H9 (cell line): ENCODE measurements around the gene FIBP. TPM values are rescaled to one million over a fixed set of nuclear protein-coding genes. Genes with fewer than 3 reads are reported as not detected.

Experiments
- DNase-seq: peaks from one replicate; pipeline ENCODE4 v3.0.0-alpha.2; 2017
- H2AFZ ChIP-seq: one replicate; pipeline ENCODE4 v1.6.1; 2013; ENCODE audit warnings: mild to moderate bottlenecking, low read length, control low read depth, moderate library complexity
- H2AK5ac ChIP-seq: 2 replicates; pipeline ENCODE4 v1.6.1; 2013; ENCODE audit warnings: low read length, control low read depth, mixed read lengths; ENCODE audit not compliant: insufficient read length
- H2BK120ac ChIP-seq: one replicate; pipeline ENCODE4 v1.6.1; 2013; ENCODE audit warnings: low read depth, mild to moderate bottlenecking, low read length, control low read depth, inconsistent platforms; ENCODE audit not compliant: poor library complexity, severe bottlenecking
- H2BK12ac ChIP-seq: 2 replicates; pipeline ENCODE4 v1.6.1; 2013; ENCODE audit warnings: low read length, control low read depth, mixed read lengths, low read depth; ENCODE audit not compliant: insufficient read length
- H2BK15ac ChIP-seq: 2 replicates; pipeline ENCODE4 v1.6.1; 2013; ENCODE audit warnings: low read depth, low read length, control low read depth
- H2BK20ac ChIP-seq: one replicate; pipeline ENCODE4 v1.6.1; 2013; ENCODE audit warnings: low read depth, mild to moderate bottlenecking, low read length, control low read depth, inconsistent platforms; ENCODE audit not compliant: poor library complexity, severe bottlenecking
- H2BK5ac ChIP-seq: 2 replicates; pipeline ENCODE4 v1.6.1; 2013; ENCODE audit warnings: low read length, control low read depth, mixed read lengths; ENCODE audit not compliant: insufficient read length
- H3K14ac ChIP-seq: 2 replicates; pipeline ENCODE4 v1.6.1; 2013; ENCODE audit warnings: low read length, control low read depth; ENCODE audit not compliant: insufficient read depth
- H3K18ac ChIP-seq: 2 replicates; pipeline ENCODE4 v1.6.1; 2013; ENCODE audit warnings: low read depth, mild to moderate bottlenecking, mixed read lengths, low read length, control low read depth; ENCODE audit not compliant: insufficient read length
- H3K23ac ChIP-seq: 2 replicates; pipeline ENCODE4 v1.6.1; 2013; ENCODE audit warnings: low read length, control low read depth, mixed read lengths, low read depth; ENCODE audit not compliant: insufficient read length
- H3K23me2 ChIP-seq: 2 replicates; pipeline ENCODE4 v1.6.1; 2013; ENCODE audit warnings: low read depth, mild to moderate bottlenecking, mixed read lengths, low read length, control low read depth; ENCODE audit not compliant: insufficient read length, poor library complexity, severe bottlenecking
- H3K27ac ChIP-seq: 2 replicates; pipeline ENCODE4 v1.5.1; 2013; ENCODE audit warnings: low read length, control low read depth, mixed read lengths, low read depth; ENCODE audit not compliant: insufficient read length
- H3K27me3 ChIP-seq: 2 replicates; pipeline ENCODE4 v1.6.1; 2013; ENCODE audit warnings: low read length, control low read depth, inconsistent platforms; ENCODE audit not compliant: insufficient read depth
- H3K4ac ChIP-seq: 2 replicates; pipeline ENCODE4 v1.6.1; 2013; ENCODE audit warnings: low read depth, mild to moderate bottlenecking, control low read depth, inconsistent platforms, low read length, moderate library complexity
- H3K4me1 ChIP-seq: 2 replicates; pipeline ENCODE4 v1.6.1; 2013; ENCODE audit warnings: low read length, control low read depth, inconsistent platforms; ENCODE audit not compliant: insufficient read depth
- H3K4me2 ChIP-seq: 2 replicates; pipeline ENCODE4 v1.6.1; 2013; ENCODE audit warnings: low read length, control low read depth, mixed read lengths; ENCODE audit not compliant: insufficient read length, insufficient read depth
- H3K56ac ChIP-seq: 2 replicates; pipeline ENCODE4 v1.6.1; 2013; ENCODE audit warnings: low read depth, mild to moderate bottlenecking, mixed read lengths, low read length, control low read depth; ENCODE audit not compliant: insufficient read length
- H3K79me1 ChIP-seq: 2 replicates; pipeline ENCODE4 v1.6.1; 2013; ENCODE audit warnings: low read depth, mild to moderate bottlenecking, moderate library complexity, low read length, control low read depth, inconsistent platforms; ENCODE audit not compliant: insufficient read depth, poor library complexity, severe bottlenecking
- H3K79me2 ChIP-seq: 2 replicates; pipeline ENCODE4 v1.6.1; 2013; ENCODE audit warnings: low read length, control low read depth, inconsistent platforms; ENCODE audit not compliant: insufficient read depth
- H3K9ac ChIP-seq: 2 replicates; pipeline ENCODE4 v1.6.1; 2013; ENCODE audit warnings: low read length, control low read depth, mixed read lengths; ENCODE audit not compliant: insufficient read length; ENCODE audit errors: extremely low read depth
- H3K9me3 ChIP-seq: one replicate; pipeline ENCODE4 v1.6.1; 2013; ENCODE audit warnings: low read depth, low read length, inconsistent platforms; ENCODE audit not compliant: control insufficient read depth
- H3T11ph ChIP-seq: one replicate; pipeline ENCODE4 v1.6.1; 2013; ENCODE audit warnings: mild to moderate bottlenecking, low read length, control low read depth, inconsistent platforms
- H4K20me1 ChIP-seq: one replicate; pipeline ENCODE4 v1.6.1; 2013; ENCODE audit not compliant: control insufficient read depth, insufficient read length, insufficient read depth
- H4K5ac ChIP-seq: 2 replicates; pipeline ENCODE4 v1.6.1; 2013; ENCODE audit warnings: low read depth, mild to moderate bottlenecking, mixed read lengths, low read length, control low read depth; ENCODE audit not compliant: insufficient read length
- H4K8ac ChIP-seq: replicated peaks from 2 replicates; pipeline ENCODE4 v1.6.1; 2013; ENCODE audit warnings: low read length, control low read depth, mixed read lengths, low read depth; ENCODE audit not compliant: insufficient read length
- H4K91ac ChIP-seq: 2 replicates; pipeline ENCODE4 v1.6.1; 2013; ENCODE audit warnings: low read depth, mild to moderate bottlenecking, moderate library complexity, mixed read lengths, low read length, control low read depth; ENCODE audit not compliant: insufficient read length
- H3K27ac Mint-ChIP-seq, 3 experiments: 2 replicates in 2 of 3; 3 replicates in 1 of 3; pipeline ENCODE4 v1.8.0; 2020 to 2021; ENCODE audit warnings: mixed read lengths in 3 of 3, mild to moderate bottlenecking in 1 of 3, moderate library complexity in 1 of 3
- H3K27me3 Mint-ChIP-seq: 2 replicates; pipeline ENCODE4 v1.8.0; 2021; ENCODE audit warnings: low read depth, mild to moderate bottlenecking, moderate library complexity, mixed read lengths
- H3K36me3 Mint-ChIP-seq, 3 experiments: 2 replicates in 2 of 3; 3 replicates in 1 of 3; pipeline ENCODE4 v1.8.0; 2020 to 2021; ENCODE audit warnings: low read depth in 3 of 3, mixed read lengths in 3 of 3; ENCODE audit not compliant: insufficient read depth in 1 of 3
- H3K4me1 Mint-ChIP-seq, 2 experiments: 2 replicates each; pipeline ENCODE4 v1.8.0; 2020; ENCODE audit warnings: mixed read lengths in 2 of 2
- H3K4me3 Mint-ChIP-seq, 2 experiments: 2 replicates in 1 of 2; 3 replicates in 1 of 2; pipeline ENCODE4 v1.8.0; 2020 to 2021; ENCODE audit warnings: mild to moderate bottlenecking in 2 of 2, mixed read lengths in 2 of 2, moderate library complexity in 1 of 2
- H3K9me3 Mint-ChIP-seq, 2 experiments: 2 replicates in 1 of 2; 3 replicates in 1 of 2; pipeline ENCODE4 v1.8.0; 2020; ENCODE audit warnings: mild to moderate bottlenecking in 2 of 2, mixed read lengths in 2 of 2, moderate library complexity in 1 of 2
- CTCF ChIP-seq: fragments of 200-600 bp; sonication (generic); conservative IDR thresholded peaks from 3 replicates; pipeline ENCODE4 v1.8.0; 2021; ENCODE audit warnings: antibody characterized with exemption, mild to moderate bottlenecking
- WGBS: extraction: QIAGEN DNeasy Blood & Tissue Kit; methylation state at CpG from one replicate; pipeline ENCODE4 v1.1.7; 2013; ENCODE audit warnings: missing lambda C conversion rate, low lambda C conversion rate, mixed read lengths; ENCODE audit not compliant: insufficient read length; ENCODE audit errors: extremely low coverage; 5-methylcytosine and 5-hydroxymethylcytosine counted together
- total RNA-seq: library from RNA; stranded (reverse); gene quantifications from 2 replicates; pipeline ENCODE4 v1.2.1, GENCODE V29; 2021

The FIBP gene
- total RNA-seq, 1 experiment from 2014 or later: 87.0 TPM

- no peak within 1 kb of the TSS for H3K27ac ChIP-seq
- no peak within 1 kb of the TSS for H2AFZ ChIP-seq
- H3K27ac Mint-ChIP-seq: peak within 1 kb of the TSS in 1 of 3 experiments; percentile 45; a peak in 3 of 7 replicates
These were observed 15.5 kb downstream of the FIBP start, which contains the start of gene EFEMP2 for GRCh38 chr11:65872586-65873317. TSS of gene EFEMP2 (minus strand) at chr11:65872800. CDS start at chr11:65872354, 446 bp downstream.

More at GRCh38 chr11:65872586-65873317, 15.5 kb downstream of the FIBP start, which contains the start of gene EFEMP2:
- Histone ChIP-seq H3K4ac (no peak within 1 kb of the TSS), H3K79me2 (no peaks in the 10 kb centered on the region), H3K23ac (no peak within 1 kb of the TSS), H2BK15ac (no peak within 1 kb of the TSS), H3K9me3 (no peaks in the 10 kb centered on the region), H3K23me2 (peaks cover 8% of the 10 kb centered on the region), H2BK5ac (no peak within 1 kb of the TSS), H3K18ac (peak within 1 kb of the TSS; percentile 36), H2BK120ac (no peak within 1 kb of the TSS), H3K9ac (no peak within 1 kb of the TSS), H3K27me3 (peaks cover 3% of the 10 kb centered on the region; the same call in 1 of the 2 replicates), H3K4me2 (peak within 1 kb of the TSS; percentile 91), H3K14ac (no peak within 1 kb of the TSS), H3K56ac (no peak within 1 kb of the TSS), H2BK20ac (no peak within 1 kb of the TSS), H4K20me1 (no peaks in the 10 kb centered on the region), H4K5ac (no peak within 1 kb of the TSS), H3T11ph (no peak within 1 kb of the TSS), H2AK5ac (no peak within 1 kb of the TSS), H2BK12ac (no peak within 1 kb of the TSS), H3K4me1 (no peaks in the 10 kb centered on the region), H4K8ac (no peak within 1 kb of the TSS), H3K79me1 (no peaks in the 10 kb centered on the region), H4K91ac (no peak within 1 kb of the TSS)
- Mint-ChIP-seq H3K4me3 (peak within 1 kb of the TSS; percentile 76 to 90), H3K4me1 (peaks cover 10 to 11% of the 10 kb centered on the region in 2 experiments), H3K36me3 (no peaks in the 10 kb centered on the region), H3K27me3 (peaks cover 17% of the 10 kb centered on the region), H3K9me3 (no peaks in the 10 kb centered on the region; a peak in 2 of 5 replicates)
- WGBS: no CpG with 5 or more reads among the region's 69 CpGs
- DNase-seq: no peak
- no peak for TF ChIP-seq CTCF
